ENCODE measurements around the gene RAD51B. TPM values are rescaled to one million over a fixed set of nuclear protein-coding genes. Genes with fewer than 3 reads are reported as not detected.

The RAD51B gene
- total and polyA plus RNA-seq, 4 donors, result 2.5 to 95.0 (median 9.6) TPM

DNA sequence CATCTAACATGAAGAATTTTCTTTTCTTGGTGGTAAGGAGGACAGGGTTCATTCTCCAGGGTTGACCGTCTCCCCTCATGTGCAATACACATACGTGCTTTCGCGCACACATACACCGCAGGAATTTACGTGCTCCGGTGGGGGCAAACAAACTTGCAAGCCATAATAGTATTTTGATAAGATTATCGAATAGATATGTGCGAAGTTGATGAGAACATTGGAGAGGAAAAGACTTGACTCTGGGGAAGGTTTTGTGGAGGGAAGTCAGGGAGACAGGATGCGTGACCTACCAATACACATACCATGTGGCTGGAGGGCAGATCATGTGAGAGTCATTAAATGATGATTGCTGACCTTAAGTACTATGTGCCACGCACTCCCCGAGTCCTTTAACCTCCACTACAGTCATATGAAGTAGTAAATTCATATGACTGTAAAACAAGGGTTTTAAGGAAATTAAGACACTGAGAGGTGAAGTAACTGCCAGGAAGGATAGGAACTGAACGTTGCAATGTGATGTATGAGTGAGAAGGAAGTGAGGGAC lies 921 bp downstream of the RAD51B start:
- H3K27ac ChIP-seq (ENCODE audit: low read depth in 1 of 2, low read length in 1 of 2), result peak overlapping the region in 1 of 2 donors; percentile 60
- no peaks in the 10 kb centered on the region for H3K9me3 ChIP-seq (ENCODE audit: control insufficient read depth in 4 of 4, insufficient read depth in 3 of 4, low read length in 3 of 4)
- DNase-seq (peak in 2 of 3 donors; percentile 37 to 53), ATAC-seq (ENCODE audit: insufficient read depth, low FRiP score) (no peak)
- peak overlapping the region; percentile 72 to 93 for H3K9ac ChIP-seq (ENCODE audit: insufficient read depth in 1 of 2, low read length in 2 of 2)
- no peak for TF ChIP-seq CTCF (IDR thresholded peaks at IDR 0.05; ENCODE audit: control extremely low read depth, extremely low read depth)
- H3K36me3 ChIP-seq (ENCODE audit: control insufficient read depth in 4 of 4, insufficient read depth in 4 of 4, low read length in 4 of 4), result no peaks in the 10 kb centered on the region
- peaks cover 4 to 20% (median 7%) of the 10 kb centered on the region in 5 donors for H3K4me1 ChIP-seq (ENCODE audit: control insufficient read depth in 5 of 5, insufficient read depth in 5 of 5, low read length in 5 of 5)
- no peak overlapping the region for H3K4me3 ChIP-seq
- 16 to 21% methylated on average over 13 of the region's 13 CpGs for WGBS, 2 donors
- no peaks in the 10 kb centered on the region for H3K27me3 ChIP-seq (ENCODE audit: control insufficient read depth in 3 of 3, insufficient read depth in 3 of 3, low read length in 2 of 3)

DNA sequence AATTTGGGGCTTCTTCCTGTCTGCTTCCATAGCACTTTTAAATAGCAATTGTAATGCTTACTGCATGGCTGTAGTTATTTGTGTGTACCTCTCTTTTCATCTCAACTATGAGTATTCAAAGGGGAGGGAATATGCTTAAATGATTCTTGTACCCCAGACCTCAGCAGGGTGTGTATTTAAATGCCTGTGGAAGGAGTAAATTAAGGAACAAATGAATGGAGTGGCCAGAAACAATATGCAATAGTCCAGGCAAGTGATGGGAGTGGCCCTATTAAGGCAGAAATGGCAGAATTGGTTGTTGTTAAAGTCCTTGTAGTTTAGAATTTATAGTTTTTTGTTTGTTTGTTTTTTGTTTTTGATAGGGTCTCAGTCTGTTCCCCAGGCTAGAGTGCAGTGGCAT lies 1.5 kb downstream of the RAD51B start:
- Histone ChIP-seq H3K27ac (ENCODE audit: low read depth in 1 of 2, low read length in 1 of 2) (no peak overlapping the region), H3K9me3 (ENCODE audit: control insufficient read depth in 4 of 4, insufficient read depth in 3 of 4, low read length in 3 of 4) (no peaks in the 10 kb centered on the region), H3K27me3 (ENCODE audit: control insufficient read depth in 3 of 3, insufficient read depth in 3 of 3, low read length in 2 of 3) (no peaks in the 10 kb centered on the region), H3K4me1 (ENCODE audit: control insufficient read depth in 5 of 5, insufficient read depth in 5 of 5, low read length in 5 of 5) (peaks cover 1 to 16% (median 4%) of the 10 kb centered on the region in 5 donors), H3K4me3 (no peak overlapping the region), H3K36me3 (ENCODE audit: control insufficient read depth in 4 of 4, insufficient read depth in 4 of 4, low read length in 4 of 4) (peaks cover 0 to 1% (median 0%) of the 10 kb centered on the region in 4 donors), H3K9ac (ENCODE audit: insufficient read depth in 1 of 2, low read length in 2 of 2) (no peak overlapping the region)
- ATAC-seq (ENCODE audit: insufficient read depth, low FRiP score), result no peak
- no peak for DNase-seq
- TF ChIP-seq CTCF (IDR thresholded peaks at IDR 0.05; ENCODE audit: control extremely low read depth, extremely low read depth), result no peak

DNA sequence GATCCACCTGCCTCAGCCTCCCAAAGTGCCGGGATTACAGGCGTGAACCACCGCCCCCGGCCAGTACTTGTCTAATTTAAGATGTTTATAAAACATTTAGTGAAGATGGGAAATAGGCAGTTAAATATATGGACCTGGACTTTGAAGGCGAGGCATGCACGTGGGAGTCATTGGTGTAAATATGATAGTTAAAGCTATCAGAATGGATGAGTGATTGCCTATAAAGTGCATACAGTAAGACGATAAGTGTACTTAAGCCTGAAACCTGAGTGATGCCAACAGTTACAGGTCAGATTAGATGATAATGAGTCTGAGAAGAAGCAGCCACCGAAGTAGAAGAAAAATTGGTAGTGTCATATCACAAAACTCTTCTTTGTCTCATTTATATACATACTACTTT lies 11.5 kb downstream of the RAD51B start:
- Histone ChIP-seq H3K36me3 (ENCODE audit: control insufficient read depth in 4 of 4, insufficient read depth in 4 of 4, low read length in 4 of 4) (peaks cover 0 to 12% (median 3%) of the 10 kb centered on the region in 4 donors), H3K27ac (ENCODE audit: low read depth in 1 of 2, low read length in 1 of 2) (no peak overlapping the region), H3K4me3 (no peak overlapping the region), H3K27me3 (ENCODE audit: control insufficient read depth in 3 of 3, insufficient read depth in 3 of 3, low read length in 2 of 3) (no peaks in the 10 kb centered on the region), H3K9me3 (ENCODE audit: control insufficient read depth in 4 of 4, insufficient read depth in 3 of 4, low read length in 3 of 4) (peaks cover 0 to 5% (median 0%) of the 10 kb centered on the region in 4 donors), H3K9ac (ENCODE audit: insufficient read depth in 1 of 2, low read length in 2 of 2) (no peak overlapping the region), H3K4me1 (ENCODE audit: control insufficient read depth in 5 of 5, insufficient read depth in 5 of 5, low read length in 5 of 5) (peaks cover 0 to 1% (median 0%) of the 10 kb centered on the region in 5 donors)
- no peak for ATAC-seq (ENCODE audit: insufficient read depth, low FRiP score)
- 95 to 96% methylated on average over 8 of the region's 8 CpGs for WGBS, 2 donors
- no peak for DNase-seq
- no peak for TF ChIP-seq CTCF (IDR thresholded peaks at IDR 0.05; ENCODE audit: control extremely low read depth, extremely low read depth)

DNA sequence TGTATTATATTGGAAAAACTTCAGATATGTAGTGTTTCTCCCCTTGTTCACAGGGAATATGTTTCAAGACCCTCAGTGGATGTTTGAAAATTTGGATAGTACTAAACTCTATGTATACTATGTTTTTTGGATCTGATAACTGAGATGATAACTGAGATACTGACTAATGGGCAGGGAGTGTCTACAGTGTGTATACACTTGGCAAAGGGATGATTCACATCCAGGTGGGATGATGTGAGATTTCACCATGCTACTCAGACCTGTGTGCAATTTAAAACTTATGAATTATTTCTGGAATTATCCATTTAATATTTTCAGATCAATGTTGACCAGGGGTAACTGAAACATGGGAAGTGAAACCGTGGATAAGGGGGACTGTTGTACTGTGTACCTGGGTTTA lies 13.8 kb downstream of the RAD51B start:
- peaks cover 0 to 3% (median 2%) of the 10 kb centered on the region in 4 donors for H3K36me3 ChIP-seq (ENCODE audit: control insufficient read depth in 4 of 4, insufficient read depth in 4 of 4, low read length in 4 of 4)
- ATAC-seq (ENCODE audit: insufficient read depth, low FRiP score), result no peak
- H3K4me3 ChIP-seq, result no peak overlapping the region
- peaks cover 0 to 3% (median 0%) of the 10 kb centered on the region in 4 donors for H3K9me3 ChIP-seq (ENCODE audit: control insufficient read depth in 4 of 4, insufficient read depth in 3 of 4, low read length in 3 of 4)
- DNase-seq, result no peak
- H3K27ac ChIP-seq (ENCODE audit: low read depth in 1 of 2, low read length in 1 of 2), result no peak overlapping the region
- no peak overlapping the region for H3K9ac ChIP-seq (ENCODE audit: insufficient read depth in 1 of 2, low read length in 2 of 2)
- H3K4me1 ChIP-seq (ENCODE audit: control insufficient read depth in 5 of 5, insufficient read depth in 5 of 5, low read length in 5 of 5), result peaks cover 0 to 1% (median 0%) of the 10 kb centered on the region in 5 donors
- H3K27me3 ChIP-seq (ENCODE audit: control insufficient read depth in 3 of 3, insufficient read depth in 3 of 3, low read length in 2 of 3), result no peaks in the 10 kb centered on the region
- no peak for TF ChIP-seq CTCF (IDR thresholded peaks at IDR 0.05; ENCODE audit: control extremely low read depth, extremely low read depth)
- WGBS, 2 donors, result 92 to 94% methylated on average over 1 of the region's 1 CpG
